Heart left ventricle (tissue), 13 donors: ENCODE measurements around the gene NLRP1.

Source experiments
- CTCF ChIP-seq, 12 donors: fragments of 200-600 bp; sonication (generic) in 4 of 12; IDR thresholded peaks; one replicate each; pipeline versions ENCODE4 v1.5.0 to v1.8.0; 2018 to 2022; ENCODE audit warnings: antibody characterized with exemption in 12 of 12, mild to moderate bottlenecking in 5 of 12
- POLR2A ChIP-seq, 2 donors: fragments of 450-650 bp; IDR thresholded peaks; one replicate each; pipeline ENCODE4 v1.6.1; 2017; ENCODE audit warnings: antibody characterized with exemption in 2 of 2, mild to moderate bottlenecking in 2 of 2, moderate library complexity in 2 of 2
- donor health status: ischemic (EF 13 %, LVEDD 7.1; RV severe dilation, severe dysfunction).
- donor health status: DM: no; HTN: yes; CAD: no.
- donor health status: DM: no; HTN: no; CAD: no.
- donor health status: ischemic (EF 25% LVEDD 6.9; RV normal size, moderate dysfunction).
- donor health status: ischemic (EF 25% LVEDD 5.7; RV mildly dilated, moderate dysfunction).
- donor health status: ischemic (EF 35%, LVEDD 5.7; RV mildly dilated, moderate dysfunction).
- donor health status: nonischemic (EF 11% LVEDD 7.7; RV severe dilation, severe dysfunction).
- donor health status: DM: yes; HTN: yes; CAD: no.
- donor health status: PGD.
- donor health status: ischemic (EF 29% LVEDD 5.4; RV normal size, mild dysfunction).
- donor health status: nonischemic (EF 23%, LVEDD 6.1; RV moderate dilation, normal function).

- TF ChIP-seq POLR2A (IDR thresholded peaks at IDR 0.05): no peak
- no peak for TF ChIP-seq CTCF (IDR thresholded peaks at IDR 0.05)
Measured at GRCh38 chr17:5607946-5608345, 23.6 kb upstream of the NLRP1 start.
